Endodermal cell (in vitro differentiated cells): ENCODE data around the gene MT1G. TPM values are rescaled to one million over a fixed set of nuclear protein-coding genes. Genes with fewer than 3 reads are reported as not detected.

Experiments
- DNase-seq: peaks from one replicate; pipeline ENCODE4 v3.0.0-alpha.2; 2017
- H3K27ac ChIP-seq: 2 replicates; pipeline ENCODE4 v1.5.1; 2013; ENCODE audit warnings: mild to moderate bottlenecking, low read depth, low read length, moderate library complexity
- H3K27me3 ChIP-seq: 2 replicates; pipeline ENCODE4 v1.6.1; 2013; ENCODE audit warnings: mild to moderate bottlenecking, low read length, moderate library complexity; ENCODE audit not compliant: insufficient read depth, control insufficient read depth, poor library complexity, severe bottlenecking
- H3K36me3 ChIP-seq: 2 replicates; pipeline ENCODE4 v1.7.0; 2013; ENCODE audit warnings: mild to moderate bottlenecking, low read length, moderate library complexity; ENCODE audit not compliant: control insufficient read depth, insufficient read depth
- H3K4me1 ChIP-seq: one replicate; pipeline ENCODE4 v1.7.0; 2013; ENCODE audit warnings: low read length; ENCODE audit not compliant: control insufficient read depth, insufficient read depth
- H3K4me3 ChIP-seq: 2 replicates; pipeline ENCODE4 v1.5.1; 2013; ENCODE audit warnings: mild to moderate bottlenecking, low read length, moderate library complexity
- H3K9ac ChIP-seq: 2 replicates; pipeline ENCODE4 v1.6.1; 2013; ENCODE audit warnings: mild to moderate bottlenecking, low read length, moderate library complexity; ENCODE audit not compliant: poor library complexity, severe bottlenecking; ENCODE audit errors: extremely low read depth
- H3K9me3 ChIP-seq: 2 replicates; pipeline ENCODE4 v1.6.1; 2013; ENCODE audit warnings: mild to moderate bottlenecking, low read length, moderate library complexity; ENCODE audit not compliant: control insufficient read depth
- H3K27ac Mint-ChIP-seq: 2 replicates; pipeline ENCODE4 v1.8.0; 2020; ENCODE audit warnings: mixed read lengths
- H3K27me3 Mint-ChIP-seq: 2 replicates; pipeline ENCODE4 v1.8.0; 2021; ENCODE audit warnings: mild to moderate bottlenecking, mixed read lengths; ENCODE audit not compliant: insufficient read depth
- H3K36me3 Mint-ChIP-seq: 2 replicates; pipeline ENCODE4 v1.8.0; 2020; ENCODE audit warnings: low read depth, mixed read lengths
- H3K4me1 Mint-ChIP-seq: 2 replicates; pipeline ENCODE4 v1.8.0; 2020; ENCODE audit warnings: mixed read lengths
- H3K4me3 Mint-ChIP-seq: 2 replicates; pipeline ENCODE4 v1.8.0; 2020; ENCODE audit warnings: mild to moderate bottlenecking, moderate library complexity, mixed read lengths
- H3K9me3 Mint-ChIP-seq: 2 replicates; pipeline ENCODE4 v1.8.0; 2020; ENCODE audit warnings: mild to moderate bottlenecking, mixed read lengths
- WGBS, 2 experiments: methylation state at CpG; one replicate each; pipeline versions ENCODE4 v1.1.5 to v1.1.7; 2013; ENCODE audit warnings: missing lambda C conversion rate in 2 of 2, mixed read lengths in 1 of 2; ENCODE audit not compliant: insufficient coverage in 1 of 2, insufficient read length in 1 of 2; 5-methylcytosine and 5-hydroxymethylcytosine counted together
- total RNA-seq, 2 donors: library from RNA; stranded (reverse); fragmentation: NEBNext Ultra II Directional in 1 of 2; extraction: Animal tissue kit (Norgen Biotek cat#: 25700) in 1 of 2; gene quantifications; 2 replicates in 1 of 2; 3 replicates in 1 of 2; pipeline ENCODE4 v1.2.1, GENCODE V29; 2021
- TF ChIP-seq, protein P1 (sequence below): fragments of 200-600 bp; sonication (generic); conservative IDR thresholded peaks from 2 replicates; pipeline ENCODE4 v1.5.0; 2021; ENCODE audit warnings: antibody characterized with exemption, mild to moderate bottlenecking

MT1G gene
- total RNA-seq, 2 donors from 2014 or later, result 7.8 TPM; not detected in 1

GRCh38 chr16:56702836-56703235 lies 35.0 kb upstream of the MT1G start:
- Mint-ChIP-seq H3K27me3 (peaks cover 3% of the 10 kb centered on the region), H3K4me3 (no peak overlapping the region), H3K4me1 (no peaks in the 10 kb centered on the region), H3K9me3 (peaks cover 5% of the 10 kb centered on the region), H3K36me3 (no peaks in the 10 kb centered on the region), H3K27ac (no peak overlapping the region)
- H3K4me1 ChIP-seq, result no peaks in the 10 kb centered on the region
- no peak overlapping the region for H3K9ac ChIP-seq
- H3K27ac ChIP-seq, result no peak overlapping the region
- H3K27me3 ChIP-seq, result no peaks in the 10 kb centered on the region
- H3K4me3 ChIP-seq, result no peak overlapping the region
- TF ChIP-seq, protein P1, sequence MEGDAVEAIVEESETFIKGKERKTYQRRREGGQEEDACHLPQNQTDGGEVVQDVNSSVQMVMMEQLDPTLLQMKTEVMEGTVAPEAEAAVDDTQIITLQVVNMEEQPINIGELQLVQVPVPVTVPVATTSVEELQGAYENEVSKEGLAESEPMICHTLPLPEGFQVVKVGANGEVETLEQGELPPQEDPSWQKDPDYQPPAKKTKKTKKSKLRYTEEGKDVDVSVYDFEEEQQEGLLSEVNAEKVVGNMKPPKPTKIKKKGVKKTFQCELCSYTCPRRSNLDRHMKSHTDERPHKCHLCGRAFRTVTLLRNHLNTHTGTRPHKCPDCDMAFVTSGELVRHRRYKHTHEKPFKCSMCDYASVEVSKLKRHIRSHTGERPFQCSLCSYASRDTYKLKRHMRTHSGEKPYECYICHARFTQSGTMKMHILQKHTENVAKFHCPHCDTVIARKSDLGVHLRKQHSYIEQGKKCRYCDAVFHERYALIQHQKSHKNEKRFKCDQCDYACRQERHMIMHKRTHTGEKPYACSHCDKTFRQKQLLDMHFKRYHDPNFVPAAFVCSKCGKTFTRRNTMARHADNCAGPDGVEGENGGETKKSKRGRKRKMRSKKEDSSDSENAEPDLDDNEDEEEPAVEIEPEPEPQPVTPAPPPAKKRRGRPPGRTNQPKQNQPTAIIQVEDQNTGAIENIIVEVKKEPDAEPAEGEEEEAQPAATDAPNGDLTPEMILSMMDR, result no peak
- no peak for DNase-seq
- no peaks in the 10 kb centered on the region for H3K36me3 ChIP-seq
- peaks cover under 1% of the 10 kb centered on the region for H3K9me3 ChIP-seq
- 92 to 95% methylated on average over 3 to 5 of the region's 5 CpGs for WGBS, 2 experiments

- Histone ChIP-seq H3K9ac (no peak overlapping the region), H3K9me3 (peaks cover 10% of the 10 kb centered on the region), H3K36me3 (no peaks in the 10 kb centered on the region), H3K4me3 (no peak overlapping the region), H3K27me3 (no peaks in the 10 kb centered on the region), H3K27ac (no peak overlapping the region), H3K4me1 (no peaks in the 10 kb centered on the region)
- H3K27ac Mint-ChIP-seq, result no peak overlapping the region
- TF ChIP-seq, protein P1, result no peak
- H3K27me3 Mint-ChIP-seq, result peaks cover 3% of the 10 kb centered on the region
- H3K36me3 Mint-ChIP-seq, result no peaks in the 10 kb centered on the region
- no peak for DNase-seq
- H3K4me3 Mint-ChIP-seq, result no peak overlapping the region
- 81 to 82% methylated on average over 7 of the region's 7 CpGs for WGBS, 2 experiments
- no peaks in the 10 kb centered on the region for H3K4me1 Mint-ChIP-seq
- peaks cover 13% of the 10 kb centered on the region for H3K9me3 Mint-ChIP-seq
Measured at GRCh38 chr16:56701534-56701933, 33.7 kb upstream of the MT1G start.

- TF ChIP-seq, protein P1, result no peak
- H3K27ac ChIP-seq, result no peak overlapping the region
- H3K4me3 Mint-ChIP-seq, result no peak overlapping the region
- H3K27me3 Mint-ChIP-seq, result peaks cover 3% of the 10 kb centered on the region
- no peak for DNase-seq
- WGBS, 2 experiments, result 95 to 100% methylated on average over 1 of the region's 1 CpG
- H3K9me3 ChIP-seq, result peaks cover 10% of the 10 kb centered on the region
- no peak overlapping the region for H3K27ac Mint-ChIP-seq
- H3K9ac ChIP-seq, result no peak overlapping the region
- no peaks in the 10 kb centered on the region for H3K27me3 ChIP-seq
- no peak overlapping the region for H3K4me3 ChIP-seq
- H3K4me1 ChIP-seq, result no peaks in the 10 kb centered on the region
- no peaks in the 10 kb centered on the region for H3K4me1 Mint-ChIP-seq
- H3K9me3 Mint-ChIP-seq, result peaks cover 13% of the 10 kb centered on the region
- H3K36me3 Mint-ChIP-seq, result no peaks in the 10 kb centered on the region
- no peaks in the 10 kb centered on the region for H3K36me3 ChIP-seq
Measured at GRCh38 chr16:56700631-56701030, 32.8 kb upstream of the MT1G start.
